Measurements from ENCODE around the gene MIEF1.

DNA sequence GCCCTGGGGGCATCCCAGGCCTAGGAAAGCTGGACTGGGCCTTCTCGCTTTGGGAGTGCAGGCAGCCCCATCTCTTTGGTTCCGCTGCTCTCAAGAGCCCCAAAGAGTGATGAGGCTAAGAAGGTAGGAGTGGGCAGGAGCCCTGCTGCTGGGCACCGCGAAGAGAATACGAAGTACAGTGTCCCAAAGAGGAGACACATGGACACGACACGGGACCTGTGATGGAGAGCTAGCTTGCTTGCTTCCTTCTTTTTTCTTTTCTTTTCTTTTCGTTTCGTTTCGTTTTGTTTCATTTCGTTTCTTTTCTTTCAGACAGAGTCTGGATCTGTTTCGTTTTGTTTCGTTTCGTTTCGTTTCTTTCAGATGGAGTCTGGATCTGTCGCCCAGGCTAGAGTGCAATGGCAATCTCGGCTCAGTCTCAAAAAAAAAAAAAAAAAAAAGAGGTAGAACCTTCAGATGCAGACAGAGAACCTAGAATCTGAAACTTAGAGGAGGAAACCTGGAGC, 34.6 kb upstream of the MIEF1 start:
- TF ChIP-seq, protein P1, sequence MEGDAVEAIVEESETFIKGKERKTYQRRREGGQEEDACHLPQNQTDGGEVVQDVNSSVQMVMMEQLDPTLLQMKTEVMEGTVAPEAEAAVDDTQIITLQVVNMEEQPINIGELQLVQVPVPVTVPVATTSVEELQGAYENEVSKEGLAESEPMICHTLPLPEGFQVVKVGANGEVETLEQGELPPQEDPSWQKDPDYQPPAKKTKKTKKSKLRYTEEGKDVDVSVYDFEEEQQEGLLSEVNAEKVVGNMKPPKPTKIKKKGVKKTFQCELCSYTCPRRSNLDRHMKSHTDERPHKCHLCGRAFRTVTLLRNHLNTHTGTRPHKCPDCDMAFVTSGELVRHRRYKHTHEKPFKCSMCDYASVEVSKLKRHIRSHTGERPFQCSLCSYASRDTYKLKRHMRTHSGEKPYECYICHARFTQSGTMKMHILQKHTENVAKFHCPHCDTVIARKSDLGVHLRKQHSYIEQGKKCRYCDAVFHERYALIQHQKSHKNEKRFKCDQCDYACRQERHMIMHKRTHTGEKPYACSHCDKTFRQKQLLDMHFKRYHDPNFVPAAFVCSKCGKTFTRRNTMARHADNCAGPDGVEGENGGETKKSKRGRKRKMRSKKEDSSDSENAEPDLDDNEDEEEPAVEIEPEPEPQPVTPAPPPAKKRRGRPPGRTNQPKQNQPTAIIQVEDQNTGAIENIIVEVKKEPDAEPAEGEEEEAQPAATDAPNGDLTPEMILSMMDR (IDR thresholded peaks at IDR 0.05) = no peak
- no peak for TF ChIP-seq POLR2A (IDR thresholded peaks at IDR 0.05)
